ENCODE results near the gene GLCCI1.

DNA sequence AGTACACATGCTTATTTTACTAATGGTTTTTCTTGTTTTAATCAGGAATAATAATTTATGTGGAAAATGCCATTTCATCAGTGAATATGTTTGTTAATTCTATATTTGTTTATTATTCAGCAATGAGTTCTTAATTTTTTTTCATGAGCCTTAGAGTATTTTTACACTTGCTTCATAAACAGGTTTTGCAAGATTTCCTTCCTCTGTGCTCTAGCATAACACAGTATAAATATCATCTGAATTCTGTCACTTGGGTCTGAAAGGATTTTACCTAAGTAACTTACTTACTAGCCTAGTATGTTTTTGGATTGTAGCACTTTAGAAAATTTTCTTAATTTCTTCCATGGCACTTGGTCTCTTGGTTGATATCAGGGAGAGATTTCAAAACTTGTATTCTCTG is 45.8 kb downstream of the GLCCI1 start:
- TF ChIP-seq, protein P1, sequence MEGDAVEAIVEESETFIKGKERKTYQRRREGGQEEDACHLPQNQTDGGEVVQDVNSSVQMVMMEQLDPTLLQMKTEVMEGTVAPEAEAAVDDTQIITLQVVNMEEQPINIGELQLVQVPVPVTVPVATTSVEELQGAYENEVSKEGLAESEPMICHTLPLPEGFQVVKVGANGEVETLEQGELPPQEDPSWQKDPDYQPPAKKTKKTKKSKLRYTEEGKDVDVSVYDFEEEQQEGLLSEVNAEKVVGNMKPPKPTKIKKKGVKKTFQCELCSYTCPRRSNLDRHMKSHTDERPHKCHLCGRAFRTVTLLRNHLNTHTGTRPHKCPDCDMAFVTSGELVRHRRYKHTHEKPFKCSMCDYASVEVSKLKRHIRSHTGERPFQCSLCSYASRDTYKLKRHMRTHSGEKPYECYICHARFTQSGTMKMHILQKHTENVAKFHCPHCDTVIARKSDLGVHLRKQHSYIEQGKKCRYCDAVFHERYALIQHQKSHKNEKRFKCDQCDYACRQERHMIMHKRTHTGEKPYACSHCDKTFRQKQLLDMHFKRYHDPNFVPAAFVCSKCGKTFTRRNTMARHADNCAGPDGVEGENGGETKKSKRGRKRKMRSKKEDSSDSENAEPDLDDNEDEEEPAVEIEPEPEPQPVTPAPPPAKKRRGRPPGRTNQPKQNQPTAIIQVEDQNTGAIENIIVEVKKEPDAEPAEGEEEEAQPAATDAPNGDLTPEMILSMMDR (IDR thresholded peaks at IDR 0.05; ENCODE audit: poor library complexity, severe bottlenecking) = no peak
- no peak for TF ChIP-seq EP300 (conservative IDR thresholded peaks at IDR 0.05; ENCODE audit: poor library complexity, severe bottlenecking)
- no peak for TF ChIP-seq TAF1 (IDR thresholded peaks at IDR 0.05; ENCODE audit: low read depth)
- no peak for TF ChIP-seq EZH2 (IDR thresholded peaks at IDR 0.05; ENCODE audit: borderline replicate concordance, insufficient read depth, low read length, poor library complexity, severe bottlenecking)
- no peak for TF ChIP-seq SMC3 (conservative IDR thresholded peaks at IDR 0.05; ENCODE audit: poor library complexity)
- TF ChIP-seq POLR2AphosphoS5 (IDR thresholded peaks at IDR 0.05) = no peak
- TF ChIP-seq, protein P2, sequence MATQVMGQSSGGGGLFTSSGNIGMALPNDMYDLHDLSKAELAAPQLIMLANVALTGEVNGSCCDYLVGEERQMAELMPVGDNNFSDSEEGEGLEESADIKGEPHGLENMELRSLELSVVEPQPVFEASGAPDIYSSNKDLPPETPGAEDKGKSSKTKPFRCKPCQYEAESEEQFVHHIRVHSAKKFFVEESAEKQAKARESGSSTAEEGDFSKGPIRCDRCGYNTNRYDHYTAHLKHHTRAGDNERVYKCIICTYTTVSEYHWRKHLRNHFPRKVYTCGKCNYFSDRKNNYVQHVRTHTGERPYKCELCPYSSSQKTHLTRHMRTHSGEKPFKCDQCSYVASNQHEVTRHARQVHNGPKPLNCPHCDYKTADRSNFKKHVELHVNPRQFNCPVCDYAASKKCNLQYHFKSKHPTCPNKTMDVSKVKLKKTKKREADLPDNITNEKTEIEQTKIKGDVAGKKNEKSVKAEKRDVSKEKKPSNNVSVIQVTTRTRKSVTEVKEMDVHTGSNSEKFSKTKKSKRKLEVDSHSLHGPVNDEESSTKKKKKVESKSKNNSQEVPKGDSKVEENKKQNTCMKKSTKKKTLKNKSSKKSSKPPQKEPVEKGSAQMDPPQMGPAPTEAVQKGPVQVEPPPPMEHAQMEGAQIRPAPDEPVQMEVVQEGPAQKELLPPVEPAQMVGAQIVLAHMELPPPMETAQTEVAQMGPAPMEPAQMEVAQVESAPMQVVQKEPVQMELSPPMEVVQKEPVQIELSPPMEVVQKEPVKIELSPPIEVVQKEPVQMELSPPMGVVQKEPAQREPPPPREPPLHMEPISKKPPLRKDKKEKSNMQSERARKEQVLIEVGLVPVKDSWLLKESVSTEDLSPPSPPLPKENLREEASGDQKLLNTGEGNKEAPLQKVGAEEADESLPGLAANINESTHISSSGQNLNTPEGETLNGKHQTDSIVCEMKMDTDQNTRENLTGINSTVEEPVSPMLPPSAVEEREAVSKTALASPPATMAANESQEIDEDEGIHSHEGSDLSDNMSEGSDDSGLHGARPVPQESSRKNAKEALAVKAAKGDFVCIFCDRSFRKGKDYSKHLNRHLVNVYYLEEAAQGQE (IDR thresholded peaks at IDR 0.05; ENCODE audit: borderline replicate concordance) = no peak
- TF ChIP-seq MXI1 (conservative IDR thresholded peaks at IDR 0.05; ENCODE audit: poor library complexity, severe bottlenecking) = no peak
- TF ChIP-seq RAD21 (conservative IDR thresholded peaks at IDR 0.05) = no peak
